ENCODE results near the gene SEC22B.
"Not testable (repeated sequence)": the region's sequence is repeated elsewhere in the genome, so short reads cannot be mapped to it uniquely, and the experiment has no call there.

The SEC22B gene

GRCh38 chr1:120145806-120146205 is 30.5 kb downstream of the SEC22B start:
- not testable (repeated sequence) for DNase-seq (ENCODE audit: low spot score)

- DNase-seq (ENCODE audit: low spot score) = not testable (repeated sequence)
Measured at GRCh38 chr1:120144626-120145025, 31.7 kb downstream of the SEC22B start.

- DNase-seq (ENCODE audit: low spot score) = not testable (repeated sequence)
Measured at GRCh38 chr1:120144169-120144568, 32.2 kb downstream of the SEC22B start.

GRCh38 chr1:120143334-120143733 is 33.0 kb downstream of the SEC22B start:
- not testable (repeated sequence) for DNase-seq (ENCODE audit: low spot score)

- DNase-seq (ENCODE audit: low spot score) = not testable (repeated sequence)
Measured at GRCh38 chr1:120142512-120143263, 33.6 kb downstream of the SEC22B start.

- not testable (repeated sequence) for DNase-seq (ENCODE audit: low spot score)
Measured at GRCh38 chr1:120141865-120142264, 34.5 kb downstream of the SEC22B start.

GRCh38 chr1:120140656-120141265 is 35.6 kb downstream of the SEC22B start:
- DNase-seq (ENCODE audit: low spot score) = not testable (repeated sequence)

- DNase-seq (ENCODE audit: low spot score) = not testable (repeated sequence)
Measured at GRCh38 chr1:120136086-120136485, 40.2 kb downstream of the SEC22B start.

- DNase-seq (ENCODE audit: low spot score) = not testable (repeated sequence)
Measured at GRCh38 chr1:120133928-120134325, 42.4 kb downstream of the SEC22B start.

GRCh38 chr1:120133228-120133927 is 42.9 kb downstream of the SEC22B start:
- DNase-seq (ENCODE audit: low spot score) = no peak

- not testable (repeated sequence) for DNase-seq (ENCODE audit: low spot score)
Measured at GRCh38 chr1:120132406-120132763, 43.9 kb downstream of the SEC22B start.

- not testable (repeated sequence) for DNase-seq (ENCODE audit: low spot score)
Measured at GRCh38 chr1:120131611-120132405, 44.5 kb downstream of the SEC22B start.

- not testable (repeated sequence) for DNase-seq (ENCODE audit: low spot score)
Measured at GRCh38 chr1:120127921-120128320, 48.4 kb downstream of the SEC22B start.

GRCh38 chr1:120126216-120126615 is 50.1 kb downstream of the SEC22B start:
- DNase-seq (ENCODE audit: low spot score) = not testable (repeated sequence)

GRCh38 chr1:120124628-120125027 is 51.7 kb downstream of the SEC22B start:
- not testable (repeated sequence) for DNase-seq (ENCODE audit: low spot score)

- DNase-seq (ENCODE audit: low spot score) = not testable (repeated sequence)
Measured at GRCh38 chr1:120123813-120124510, 52.4 kb downstream of the SEC22B start.

- DNase-seq (ENCODE audit: low spot score) = not testable (repeated sequence)
Measured at GRCh38 chr1:120122262-120122893, 53.9 kb downstream of the SEC22B start.

- DNase-seq (ENCODE audit: low spot score) = not testable (repeated sequence)
Measured at GRCh38 chr1:120121830-120122229, 54.5 kb downstream of the SEC22B start.

- DNase-seq (ENCODE audit: low spot score) = not testable (repeated sequence)
Measured at GRCh38 chr1:120120525-120120924, 55.8 kb downstream of the SEC22B start.

GRCh38 chr1:120117371-120118177 is 58.7 kb downstream of the SEC22B start:
- not testable (repeated sequence) for DNase-seq (ENCODE audit: low spot score)
